Uterus (tissue), 2 donors: ENCODE measurements around the gene CCL21.

Experiments used
- CTCF ChIP-seq, 4 experiments: fragments of 200-600 bp in 2 of 4; fragments of 450-650 bp in 2 of 4; sonication (generic) in 2 of 4; IDR thresholded peaks; one replicate each; pipeline ENCODE4 v1.5.1; 2016 to 2019; ENCODE audit warnings: antibody characterized with exemption in 4 of 4, mild to moderate bottlenecking in 2 of 4, moderate library complexity in 1 of 4
- POLR2A ChIP-seq, 2 donors: fragments of 450-650 bp; IDR thresholded peaks; one replicate each; pipeline ENCODE4 v1.6.1; 2016; ENCODE audit warnings: antibody characterized with exemption in 2 of 2, mild to moderate bottlenecking in 1 of 2, moderate library complexity in 1 of 2

DNA sequence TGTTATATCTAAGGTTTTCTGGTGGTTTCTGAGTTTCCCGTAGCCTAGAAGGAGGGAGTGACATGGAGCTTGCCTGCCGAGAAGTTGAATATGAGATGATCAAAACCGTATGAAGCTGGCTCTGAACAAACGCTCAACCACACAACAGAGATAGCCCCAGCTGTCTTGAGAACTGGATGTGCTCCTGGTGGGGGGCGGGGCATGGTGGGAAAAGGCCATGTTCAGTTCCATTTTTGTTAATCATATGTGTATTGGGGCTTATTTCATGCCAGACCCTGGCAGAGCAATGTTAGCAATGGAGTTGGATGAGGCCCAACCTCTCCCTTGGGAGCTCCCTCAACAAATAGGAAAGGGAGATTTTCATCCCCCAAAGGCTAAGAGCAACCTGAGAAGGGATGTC, 23.7 kb downstream of the CCL21 start:
- TF ChIP-seq CTCF (IDR thresholded peaks at IDR 0.05) (no peak), POLR2A (IDR thresholded peaks at IDR 0.05) (no peak)
